Measurements from ENCODE around the gene KLHL11.

Gene KLHL11

GRCh38 chr17:41864836-41865595, at the start of gene KLHL11:
KLHL11 (minus strand) TSS chr17:41865423; CDS start chr17:41865370, 53 bp downstream.
- DNase-seq, result peak; percentile 62 to 85 (median 74)

- no peak for DNase-seq
Measured at GRCh38 chr17:41915020-41915419, 49.8 kb upstream of the KLHL11 start.

- no peak for DNase-seq
Measured at GRCh38 chr17:41914358-41914766, 49.1 kb upstream of the KLHL11 start.

GRCh38 chr17:41913798-41914197, 48.6 kb upstream of the KLHL11 start:
- DNase-seq, result no peak

- DNase-seq, result no peak
Measured at GRCh38 chr17:41912925-41913324, 47.7 kb upstream of the KLHL11 start.

- DNase-seq, result no peak
Measured at GRCh38 chr17:41910701-41911391, 45.6 kb upstream of the KLHL11 start.

GRCh38 chr17:41909088-41909487, 43.9 kb upstream of the KLHL11 start:
- DNase-seq, result no peak

GRCh38 chr17:41907633-41908539, 42.7 kb upstream of the KLHL11 start:
- DNase-seq, result no peak

GRCh38 chr17:41907185-41907556, 41.9 kb upstream of the KLHL11 start:
- DNase-seq, result no peak

GRCh38 chr17:41906465-41907184, 41.4 kb upstream of the KLHL11 start:
- no peak for DNase-seq

GRCh38 chr17:41905172-41905571, 39.9 kb upstream of the KLHL11 start:
- DNase-seq, result no peak

- no peak for DNase-seq
Measured at GRCh38 chr17:41904242-41904841, 39.1 kb upstream of the KLHL11 start.

GRCh38 chr17:41901646-41902045, 36.4 kb upstream of the KLHL11 start:
- DNase-seq, result no peak

- DNase-seq, result no peak
Measured at GRCh38 chr17:41896726-41897125, 31.5 kb upstream of the KLHL11 start.

- DNase-seq, result no peak
Measured at GRCh38 chr17:41895617-41896016, 30.4 kb upstream of the KLHL11 start.

GRCh38 chr17:41894791-41895331, 29.6 kb upstream of the KLHL11 start:
- DNase-seq, result no peak

- no peak for DNase-seq
Measured at GRCh38 chr17:41893384-41893783, 28.2 kb upstream of the KLHL11 start.

- no peak for DNase-seq
Measured at GRCh38 chr17:41892021-41892376, 26.8 kb upstream of the KLHL11 start.

GRCh38 chr17:41891135-41892020, 26.2 kb upstream of the KLHL11 start:
- no peak for DNase-seq

GRCh38 chr17:41888332-41888965, 23.2 kb upstream of the KLHL11 start:
- no peak for DNase-seq

Data from activated naive CD4-positive, alpha-beta T cell (primary cell).